Activated T-helper 9 cell treated with anti-CD3 and anti-CD28 coated beads, Interleukin-2, amount 50 U/mL, for 16 hours (primary cell): Measurements from ENCODE around the gene ATP7A.
"Not testable (repeated sequence)": the region's sequence is repeated elsewhere in the genome, so short reads cannot be mapped to it uniquely, and the experiment has no call there.

Experiments
- DNase-seq: peaks from one replicate; pipeline ENCODE4 v3.0.0-alpha.2; 2020; ENCODE audit warnings: low read depth

Gene ATP7A

GRCh38 chrX:77910108-77910840, at the start of gene ATP7A:
Gene ATP7A (plus strand): TSS chrX:77910693. CDS start chrX:77971642, 60,949 bp downstream.
- peak; percentile 86 for DNase-seq

GRCh38 chrX:77875372-77875771, 35.1 kb upstream of the ATP7A start:
- no peak for DNase-seq

- not testable (repeated sequence) for DNase-seq
Observed at GRCh38 chrX:77881418-77881817, 29.1 kb upstream of the ATP7A start.

- DNase-seq = no peak
Observed at GRCh38 chrX:77892887-77893286, 17.6 kb upstream of the ATP7A start.

GRCh38 chrX:77893713-77894112, 16.8 kb upstream of the ATP7A start:
- DNase-seq = no peak

- peak; percentile 81 for DNase-seq
Observed at GRCh38 chrX:77894921-77895886, 15.3 kb upstream of the ATP7A start, which contains the start of gene MAGT1. Gene MAGT1 (minus strand): TSS chrX:77895435. CDS start chrX:77895410, 25 bp downstream.

GRCh38 chrX:77899081-77899828, 11.2 kb upstream of the ATP7A start, which contains the start of gene COX7B:
Gene COX7B (plus strand): TSS chrX:77899468. CDS start chrX:77899554, 86 bp downstream.
- peak; percentile 13 for DNase-seq

GRCh38 chrX:77900688-77901087, 9.8 kb upstream of the ATP7A start:
- no peak for DNase-seq

GRCh38 chrX:77901506-77901905, 9.0 kb upstream of the ATP7A start:
- no peak for DNase-seq

GRCh38 chrX:77917294-77917933, 6.9 kb downstream of the ATP7A start:
- DNase-seq = no peak

- DNase-seq = no peak
Observed at GRCh38 chrX:77918568-77918967, 8.1 kb downstream of the ATP7A start.

- DNase-seq = not testable (repeated sequence)
Observed at GRCh38 chrX:77919370-77919769, 8.9 kb downstream of the ATP7A start.

- DNase-seq = no peak
Observed at GRCh38 chrX:77922787-77923186, 12.3 kb downstream of the ATP7A start.

- no peak for DNase-seq
Observed at GRCh38 chrX:77924320-77924859, 13.9 kb downstream of the ATP7A start.

- no peak for DNase-seq
Observed at GRCh38 chrX:77925764-77926163, 15.3 kb downstream of the ATP7A start.

- DNase-seq = no peak
Observed at GRCh38 chrX:77930581-77930980, 20.1 kb downstream of the ATP7A start.

- no peak for DNase-seq
Observed at GRCh38 chrX:77935886-77936285, 25.4 kb downstream of the ATP7A start.

- DNase-seq = no peak
Observed at GRCh38 chrX:77936299-77936698, 25.8 kb downstream of the ATP7A start.

- no peak for DNase-seq
Observed at GRCh38 chrX:77937291-77937690, 26.8 kb downstream of the ATP7A start.

GRCh38 chrX:77938083-77938680, 27.7 kb downstream of the ATP7A start:
- no peak for DNase-seq

- not testable (repeated sequence) for DNase-seq
Observed at GRCh38 chrX:77945031-77945430, 34.5 kb downstream of the ATP7A start.
